Smooth muscle cell (in vitro differentiated cells): Measurements from ENCODE around the gene FSCN2. TPM values are rescaled to one million over a fixed set of nuclear protein-coding genes. Genes with fewer than 3 reads are reported as not detected.
"Not testable (repeated sequence)": the region's sequence is repeated elsewhere in the genome, so short reads cannot be mapped to it uniquely, and the experiment has no call there.

Experiments used
- DNase-seq: peaks from one replicate; lab custom pipeline; 2025; ENCODE audit not compliant: unreplicated experiment; lab: John Stamatoyannopoulos, UW
- H2AFZ ChIP-seq: fragments of 200-600 bp; sonication (generic); 2 replicates; pipeline ENCODE4 v1.6.0; 2016; ENCODE audit warnings: antibody characterized with exemption, low read depth, mild to moderate bottlenecking
- H3F3A ChIP-seq: fragments of 200-600 bp; sonication (generic); 2 replicates; pipeline ENCODE4 v1.6.0; 2017; ENCODE audit warnings: antibody characterized with exemption, low read depth
- H3K27ac ChIP-seq: fragments of 200-600 bp; sonication (generic); 2 replicates; pipeline ENCODE4 v1.5.1; 2016; ENCODE audit warnings: low read depth, mild to moderate bottlenecking
- H3K27me3 ChIP-seq: fragments of 200-600 bp; sonication (generic); 2 replicates; pipeline ENCODE4 v1.6.1; 2016; ENCODE audit warnings: low read depth, mild to moderate bottlenecking
- H3K36me3 ChIP-seq: fragments of 200-600 bp; sonication (generic); 2 replicates; pipeline ENCODE4 v1.5.1; 2016; ENCODE audit warnings: low read depth
- H3K4me1 ChIP-seq: fragments of 200-600 bp; sonication (generic); 2 replicates; pipeline ENCODE4 v1.5.1; 2016; ENCODE audit warnings: low read depth
- H3K4me2 ChIP-seq: fragments of 200-600 bp; sonication (generic); 2 replicates; pipeline ENCODE4 v1.6.0; 2016; ENCODE audit warnings: mild to moderate bottlenecking
- H3K4me3 ChIP-seq: fragments of 200-600 bp; sonication (generic); 2 replicates; pipeline ENCODE4 v1.5.1; 2016; ENCODE audit warnings: mild to moderate bottlenecking
- H3K79me2 ChIP-seq: fragments of 200-600 bp; sonication (generic); 2 replicates; pipeline ENCODE4 v1.6.0; 2016; ENCODE audit warnings: low read depth, mild to moderate bottlenecking
- H3K9ac ChIP-seq: fragments of 200-600 bp; sonication (generic); 2 replicates; pipeline ENCODE4 v1.6.0; 2016; ENCODE audit warnings: low read depth
- H3K9me3 ChIP-seq: fragments of 200-600 bp; sonication (generic); replicated peaks from 2 replicates; pipeline ENCODE4 v1.5.1; 2016; ENCODE audit warnings: low read depth
- H4K20me1 ChIP-seq: fragments of 200-600 bp; sonication (generic); 2 replicates; pipeline ENCODE4 v1.6.0; 2016; ENCODE audit warnings: low read depth
- CTCF ChIP-seq: fragments of 200-600 bp; sonication (generic); IDR thresholded peaks from 2 replicates; pipeline ENCODE4 v1.5.1; 2017; ENCODE audit warnings: borderline replicate concordance, mild to moderate bottlenecking, antibody characterized with exemption; ENCODE audit not compliant: insufficient read depth, poor library complexity, severe bottlenecking
- WGBS: methylation state at CpG from one replicate; pipeline ENCODE4 v1.1.7; 2016; ENCODE audit warnings: low lambda C conversion rate; 5-methylcytosine and 5-hydroxymethylcytosine counted together
- polyA plus RNA-seq: library from polyadenylated mRNA; unstranded; fragments of >200 nt; fragmentation: Nextera tagmentation; extraction: Ambion mirVana; gene quantifications from 2 replicates; pipeline ENCODE4 v1.2.1, GENCODE V29; 2016
- total RNA-seq: library from RNA; depleted of rRNA; stranded (reverse); fragments of >200 nt; gene quantifications from 2 replicates; pipeline ENCODE4 v1.2.3, GENCODE V29; 2014

Gene FSCN2
- total and polyA plus RNA-seq, 2 experiments from 2014 or later = 0.63 to 0.72 TPM

- Histone ChIP-seq H3K4me1 (no peaks in the 10 kb centered on the region), H3K9me3 (no peaks in the 10 kb centered on the region), H4K20me1 (no peaks in the 10 kb centered on the region), H3F3A (no peaks in the 10 kb centered on the region), H3K4me2 (no peak overlapping the region), H3K79me2 (no peaks in the 10 kb centered on the region), H3K27me3 (no peaks in the 10 kb centered on the region), H2AFZ (no peak overlapping the region), H3K27ac (no peak overlapping the region), H3K36me3 (no peaks in the 10 kb centered on the region), H3K4me3 (no peak overlapping the region), H3K9ac (no peak overlapping the region)
- no peak for DNase-seq
- WGBS = 90% methylated on average over 6 of the region's 6 CpGs
- no peak for TF ChIP-seq CTCF
These were observed 1.2 kb downstream of the FSCN2 start for GRCh38 chr17:81529437-81529803.

DNA sequence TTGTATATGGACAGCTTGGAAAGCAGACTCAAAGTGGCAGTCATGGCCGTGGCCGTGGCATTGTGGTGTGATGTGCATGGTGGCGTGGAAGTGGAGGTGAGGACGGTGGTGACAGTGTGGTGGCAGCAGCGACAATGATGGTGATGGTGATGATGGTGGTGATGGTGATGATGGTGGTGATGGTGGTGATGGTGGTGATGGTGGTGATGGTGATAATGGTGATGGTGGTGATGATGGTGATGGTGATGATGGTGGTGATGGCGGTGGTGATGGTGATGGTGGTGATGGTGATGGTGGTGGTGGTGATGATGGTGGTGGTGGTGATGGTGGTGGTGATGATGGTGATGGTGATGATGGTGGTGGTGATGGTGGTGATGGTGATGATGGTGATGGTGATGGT, 2.8 kb downstream of the FSCN2 start:
- H3F3A ChIP-seq, H3K27me3 ChIP-seq, H3K9ac ChIP-seq, H4K20me1 ChIP-seq, H3K9me3 ChIP-seq, H3K4me1 ChIP-seq, H3K4me2 ChIP-seq, H3K4me3 ChIP-seq, H3K36me3 ChIP-seq, H3K27ac ChIP-seq, H2AFZ ChIP-seq, DNase-seq, H3K79me2 ChIP-seq: not testable (repeated sequence)
- 88% methylated on average over 6 of the region's 6 CpGs for WGBS

- not testable (repeated sequence) for H3K4me1 ChIP-seq, H3K4me2 ChIP-seq, H3K9me3 ChIP-seq, H3K79me2 ChIP-seq, H3K36me3 ChIP-seq, H3K27ac ChIP-seq, H3K4me3 ChIP-seq, H2AFZ ChIP-seq, DNase-seq, H3F3A ChIP-seq, H3K9ac ChIP-seq, H4K20me1 ChIP-seq
- WGBS = 88% methylated on average over 3 of the region's 3 CpGs
- H3K27me3 ChIP-seq = peaks cover 11% of the 10 kb centered on the region
These were observed 3.8 kb downstream of the FSCN2 start for GRCh38 chr17:81531998-81532404.

DNA sequence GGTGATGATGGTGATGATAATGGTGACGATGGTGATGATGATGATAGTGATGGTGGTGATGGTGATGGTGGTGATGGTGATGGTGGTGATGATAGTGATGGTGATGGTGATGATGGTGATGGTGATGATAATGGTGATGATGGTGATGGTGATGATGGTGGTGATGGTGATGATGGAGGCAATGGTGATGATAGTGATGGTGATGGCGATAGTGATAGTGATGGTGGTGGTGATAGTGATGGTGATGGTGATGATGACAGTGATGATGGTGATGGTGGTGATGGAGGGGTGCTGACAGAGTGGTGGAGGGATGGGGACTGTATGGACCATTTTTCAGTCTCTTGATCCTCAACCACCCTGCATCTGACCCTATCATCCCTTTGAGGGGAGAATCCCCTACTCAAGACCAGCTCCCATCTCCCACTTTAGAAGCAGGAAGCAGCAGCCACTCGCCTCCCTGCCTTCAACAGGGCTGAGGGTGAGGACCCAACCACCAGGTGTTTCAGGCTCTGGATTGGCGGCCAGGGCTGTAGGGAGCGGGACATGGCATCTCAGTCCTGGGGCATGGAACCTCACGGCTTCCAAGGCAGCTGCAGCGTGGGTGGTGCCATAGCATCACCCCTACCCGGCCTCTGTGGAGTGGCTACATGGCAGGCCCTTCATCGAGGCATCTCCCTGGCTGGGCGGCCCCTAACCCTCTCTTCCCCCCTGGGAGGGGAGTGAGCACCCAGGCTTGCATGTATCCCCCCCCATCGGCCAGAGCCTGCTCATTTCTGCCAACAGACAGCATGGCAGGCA, 4.5 kb downstream of the FSCN2 start:
- Histone ChIP-seq H3K4me1 (peaks cover 9% of the 10 kb centered on the region), H3K27ac (no peak overlapping the region), H3F3A (no peaks in the 10 kb centered on the region), H3K9ac (no peak overlapping the region), H3K79me2 (no peaks in the 10 kb centered on the region), H3K4me3 (no peak overlapping the region), H4K20me1 (no peaks in the 10 kb centered on the region), H3K27me3 (peaks cover 11% of the 10 kb centered on the region), H3K36me3 (no peaks in the 10 kb centered on the region), H3K4me2 (no peak overlapping the region), H3K9me3 (no peaks in the 10 kb centered on the region), H2AFZ (no peak overlapping the region)
- 88% methylated on average over 11 of the region's 11 CpGs for WGBS
- DNase-seq = no peak
- no peak for TF ChIP-seq CTCF
